GM12878 (cell line): ENCODE results near the gene ATP1B2. TPM values are rescaled to one million over a fixed set of nuclear protein-coding genes. Genes with fewer than 3 reads are reported as not detected.

Experiments
- ATAC-seq: fragments of 200-7000 bp; cut with Tn5 transposase; 3 replicates; pipeline ENCODE4 v1.9.1; 2020; ENCODE audit warnings: mild to moderate bottlenecking, moderate library complexity
- BruUV-seq: library from RNA; stranded (reverse); fragments of 400-500 nt; replicated peaks from 2 replicates; lab custom pipeline; 2021; lab: Mats Ljungman, UMichigan
- CTCF ChIA-PET: fragments of 300-600 bp; sonication (Branson Sonifier 250); formaldehyde crosslinking; extraction: SDS; loops from one replicate; lab custom pipeline; 2021; ENCODE audit warnings: inconsistent platforms; lab: Yijun Ruan, JAX
- POLR2A ChIA-PET: fragments of 350-600 bp; formaldehyde crosslinking; extraction: SDS; loops from one replicate; lab custom pipeline; 2021; ENCODE audit warnings: inconsistent platforms; lab: Charles Lee
- RAD21 ChIA-PET: fragments of 300-600 bp; sonication (Branson Sonifier 250); formaldehyde crosslinking; loops from one replicate; lab custom pipeline; 2023; ENCODE audit warnings: antibody characterized with exemption; ENCODE audit not compliant: unreplicated experiment; lab: Charles Lee
- SMC1A ChIA-PET: fragments of 300-600 bp; sonication (Branson Sonifier 250); formaldehyde crosslinking; loops from one replicate; lab custom pipeline; 2023; ENCODE audit not compliant: unreplicated experiment, uncharacterized antibody; lab: Charles Lee
- DNase-seq: peaks from one replicate; pipeline ENCODE4 v3.0.0-alpha.2; 2011; ENCODE audit warnings: low read depth, low spot score
- FAIRE-seq: peaks from 3 replicates; lab custom pipeline; 2011; peaks lifted over from hg19 to GRCh38; lab: Jason Lieb, UNC
- H2AFZ ChIP-seq: 2 replicates; pipeline ENCODE4 v1.6.0; 2011; ENCODE audit warnings: low read depth, low read length, control low read depth; ENCODE audit not compliant: control insufficient read depth
- H3K27ac ChIP-seq: 2 replicates; pipeline ENCODE4 v1.5.1; 2011; ENCODE audit warnings: control low read depth; ENCODE audit not compliant: control insufficient read depth, insufficient read depth
- H3K27me3 ChIP-seq, 2 experiments: replicated peaks in 1 of 2; 2 replicates each; pipeline versions ENCODE4 v1.6.0 to v1.6.1; 2011; ENCODE audit warnings: low read length in 1 of 2; ENCODE audit not compliant: control insufficient read depth in 2 of 2, insufficient read depth in 2 of 2
- H3K36me3 ChIP-seq, 2 experiments: 2 replicates each; pipeline ENCODE4 v1.5.1; 2011; ENCODE audit warnings: low read length in 1 of 2; ENCODE audit not compliant: control insufficient read depth in 2 of 2, insufficient read depth in 2 of 2
- H3K4me1 ChIP-seq: 2 replicates; pipeline ENCODE4 v1.6.1; 2011; ENCODE audit warnings: mild to moderate bottlenecking, low read length, moderate library complexity, mixed read lengths; ENCODE audit not compliant: control insufficient read depth, insufficient read depth
- H3K4me2 ChIP-seq: 2 replicates; pipeline ENCODE4 v1.6.0; 2011; ENCODE audit warnings: control low read depth; ENCODE audit not compliant: control insufficient read depth, insufficient read depth
- H3K4me3 ChIP-seq: fragments of 200-600 bp; sonication (generic); 2 replicates; pipeline ENCODE4 v1.5.1; 2016
- H3K79me2 ChIP-seq: 2 replicates; pipeline ENCODE4 v1.6.0; 2011; ENCODE audit warnings: low read length; ENCODE audit not compliant: control insufficient read depth, insufficient read depth
- H3K9ac ChIP-seq: 2 replicates; pipeline ENCODE4 v1.8.0; 2011; ENCODE audit warnings: low read length, control low read depth, mixed read lengths; ENCODE audit not compliant: control insufficient read depth, insufficient read depth
- H3K9me3 ChIP-seq: replicated peaks from 3 replicates; pipeline ENCODE4 v1.5.1; 2011; ENCODE audit warnings: mild to moderate bottlenecking, low read length; ENCODE audit not compliant: control insufficient read depth, insufficient read depth
- H4K20me1 ChIP-seq: 2 replicates; pipeline ENCODE4 v1.6.0; 2011; ENCODE audit not compliant: control insufficient read depth, insufficient read depth
- KLF5 ChIP-seq: fragments of 450-650 bp; IDR thresholded peaks from 2 replicates; pipeline ENCODE4 v1.6.1; 2014; ENCODE audit warnings: mild to moderate bottlenecking; ENCODE audit not compliant: partially characterized antibody
- MLLT1 ChIP-seq: fragments of 450-650 bp; IDR thresholded peaks from 2 replicates; pipeline ENCODE4 v1.6.1; 2016; ENCODE audit warnings: mild to moderate bottlenecking
- WGBS: methylation state at CpG from one replicate; pipeline ENCODE4 v1.1.6; 2016; ENCODE audit warnings: low lambda C conversion rate; ENCODE audit not compliant: insufficient replicate concordance, insufficient coverage; ENCODE audit errors: missing lambda C conversion rate; 5-methylcytosine and 5-hydroxymethylcytosine counted together
- in situ Hi-C: fragments of 300-500 bp; cut with MboI; formaldehyde crosslinking; loops from 9 replicates; pipeline ENCODE4 v1.14.3; 2018; ENCODE audit warnings: mixed read lengths
- intact Hi-C: fragments of 100-400 bp; cut with micrococcal nuclease; formaldehyde crosslinking; loops from one replicate; pipeline ENCODE4 v1.14.2; 2022; ENCODE audit not compliant: unreplicated experiment
- polyA plus RNA-seq, 11 experiments: library from polyadenylated mRNA; depleted of rRNA in 4 of 11; unstranded in 6 of 11; stranded (reverse) in 5 of 11; fragments of >200 nt; fragmentation: Nextera tagmentation in 4 of 11; fragmentation: Illumina TruSeq in 1 of 11; extraction: Ambion mirVana in 4 of 11; extraction: Trizol in 1 of 11; gene quantifications; 1 replicate in 1 of 11; 2 replicates in 10 of 11; pipeline versions ENCODE4 v1.2.1 to v1.2.3, GENCODE V29; 2011 to 2016; ENCODE audit warnings: inconsistent platforms in 2 of 11, missing spikeins in 2 of 11, low read depth in 1 of 11
- total RNA-seq, 4 experiments: library from RNA; depleted of rRNA in 3 of 4; stranded (reverse); fragments of >200 nt in 3 of 4; fragmentation: Illumina TruSeq in 1 of 4; extraction: Trizol in 1 of 4; gene quantifications; 2 replicates each; pipeline versions ENCODE4 v1.2.1 to v1.2.3, GENCODE V29; 2013 to 2021

ATP1B2 gene
- total and polyA plus RNA-seq, 10 of the 15 experiments (the other 5 are each of a cell fraction or from before 2014, with no cell fraction given) = 0.03 to 0.29 (median 0.15) TPM; not detected in 3

DNA sequence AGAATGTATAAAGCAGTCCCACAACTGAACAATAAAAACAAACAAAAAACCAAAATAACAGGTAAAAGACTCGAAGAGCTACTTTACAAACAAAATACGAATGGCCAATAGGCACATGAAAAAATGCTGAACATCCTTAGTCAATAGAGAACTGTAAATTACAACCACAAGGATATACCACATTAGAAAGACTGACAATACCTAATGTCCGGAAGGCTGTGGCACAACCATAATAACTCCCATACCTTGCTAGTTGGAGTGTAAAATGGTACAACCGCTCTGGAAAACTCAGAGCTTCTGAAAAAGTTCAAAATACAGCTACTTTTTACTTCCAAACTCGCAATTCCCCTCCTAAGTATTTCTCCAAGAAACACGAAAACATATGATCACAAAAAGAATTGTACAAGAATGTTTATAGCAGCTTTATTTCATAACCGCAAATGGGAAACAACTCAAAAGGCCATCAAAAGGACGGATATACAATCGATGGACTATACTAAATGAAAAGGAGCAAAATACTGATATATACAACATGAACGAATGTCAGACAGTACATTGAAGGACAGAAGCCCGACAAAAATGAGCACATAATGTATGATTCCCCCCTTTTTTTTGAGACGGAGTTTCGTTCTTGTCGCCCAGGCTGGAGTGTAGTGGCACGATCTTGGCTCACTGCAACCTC lies 34.3 kb downstream of the ATP1B2 start:
- no peak for ATAC-seq
- peaks cover 0 to 3% of the 10 kb centered on the region in 2 experiments; a peak in 1 of 4 replicates for H3K36me3 ChIP-seq
- H3K9ac ChIP-seq = peak overlapping the region; percentile 100
- no peak for FAIRE-seq
- peak overlapping the region; percentile 100 for H3K27ac ChIP-seq
- H3K4me3 ChIP-seq = peak overlapping the region; percentile 92
- BruUV-seq = no TSS peak
- POLR2A ChIA-PET = interaction anchor here (0.6 to 4.3 kb wide), 10 partner anchors 12 to 562 kb away, joined by 3 to 35 read pairs (median 6); partner anchors contain the start of genes FXR2, MPDU1, SAT2 and TMEM256
- H3K79me2 ChIP-seq = peaks cover 62% of the 10 kb centered on the region
- SMC1A ChIA-PET = interaction anchor here (0.7 to 5.1 kb wide), 4 partner anchors 53 to 616 kb away, joined by 3 to 42 read pairs (median 6); partner anchors contain the start of gene MPDU1
- WGBS = 16% methylated on average over 15 of the region's 15 CpGs
- H4K20me1 ChIP-seq = no peaks in the 10 kb centered on the region; the same call in 1 of the 2 replicates
- RAD21 ChIA-PET = interaction anchor here (3.8 to 4.0 kb wide), 2 partner anchors 100 to 124 kb away, joined by 28 to 43 read pairs; partner anchors contain the start of genes MPDU1 and SENP3
- TF ChIP-seq MLLT1 (peak; percentile 87), KLF5 (no peak)
- no peak for DNase-seq
- H3K9me3 ChIP-seq = no peaks in the 10 kb centered on the region
- CTCF ChIA-PET = interaction anchor here (1.2 to 6.4 kb wide), 6 partner anchors 12 to 133 kb away, joined by 3 to 128 read pairs (median 9); partner anchors contain the start of genes FXR2, MPDU1 and SHBG
- H3K4me2 ChIP-seq = peak overlapping the region; percentile 30
- intact Hi-C loops (loop anchor here (5.0 to 10.0 kb wide), 5 partner anchors 73 to 380 kb away; partner anchors contain the start of genes CYB5D1, EIF5A, FXR2 and NAA38), in situ Hi-C loops (no loop called here)
- no peak overlapping the region for H2AFZ ChIP-seq
- H3K4me1 ChIP-seq = peaks cover 12% of the 10 kb centered on the region
- H3K27me3 ChIP-seq = no peaks in the 10 kb centered on the region
